SK-N-SH (cell line): ENCODE measurements around the gene YPEL1.

Experiments
- CTCF ChIP-seq: fragments of 200-600 bp; sonication (generic); IDR thresholded peaks from 2 replicates; pipeline ENCODE4 v1.6.1; 2017; ENCODE audit warnings: antibody characterized with exemption, mild to moderate bottlenecking, moderate library complexity
- FOSL2 ChIP-seq: IDR thresholded peaks from 2 replicates; pipeline ENCODE4 v1.4.0; 2012; ENCODE audit warnings: low read depth, mild to moderate bottlenecking, moderate library complexity, borderline replicate concordance
- IRF3 ChIP-seq: fragments of 150-350 bp; IDR thresholded peaks from 2 replicates; pipeline ENCODE4 v1.6.1; 2016; ENCODE audit warnings: mild to moderate bottlenecking, low read depth, low read length
- REST ChIP-seq: IDR thresholded peaks from 2 replicates; pipeline ENCODE4 v1.6.1; 2012; ENCODE audit warnings: mild to moderate bottlenecking, low read depth, low read length, moderate library complexity
- TAF1 ChIP-seq: IDR thresholded peaks from 2 replicates; pipeline ENCODE4 v1.6.1; 2012; ENCODE audit warnings: low read depth, mild to moderate bottlenecking, low read length, moderate library complexity, borderline replicate concordance
- TCF12 ChIP-seq: IDR thresholded peaks from 2 replicates; pipeline ENCODE4 v1.4.0; 2012
- TEAD4 ChIP-seq: IDR thresholded peaks from 2 replicates; pipeline ENCODE4 v1.4.0; 2012; ENCODE audit warnings: mild to moderate bottlenecking, borderline replicate concordance; ENCODE audit not compliant: insufficient read depth

GRCh38 chr22:21686634-21687393, 48.8 kb downstream of the YPEL1 start:
- no peak for TF ChIP-seq CTCF
- TF ChIP-seq TCF12 = no peak
- TF ChIP-seq REST = no peak
- no peak for TF ChIP-seq TEAD4
- TF ChIP-seq IRF3 = no peak
- TF ChIP-seq TAF1 = no peak
- no peak for TF ChIP-seq FOSL2
